Fibroblast of mammary gland (primary cell): ENCODE results near the gene ASAP2.
A peak's percentile ranks its signal among the peaks of the same experiment; 100 is the strongest.

Experiments
- DNase-seq: peaks from one replicate; pipeline ENCODE4 v3.0.0-alpha.2; 2010; ENCODE audit warnings: low read depth
- H3K4me3 ChIP-seq: 2 replicates; pipeline ENCODE4 v1.5.1; 2011; ENCODE audit warnings: low read depth, mild to moderate bottlenecking, low read length, moderate library complexity; ENCODE audit not compliant: control insufficient read depth
- CTCF ChIP-seq: conservative IDR thresholded peaks from 2 replicates; pipeline ENCODE4 v1.5.1; 2011; ENCODE audit warnings: low read depth, low read length, inconsistent platforms; ENCODE audit not compliant: control insufficient read depth, insufficient read depth

ASAP2 gene

GRCh38 chr2:9410108-9410507 is 203.5 kb downstream of the ASAP2 start:
- no peak overlapping the region for H3K4me3 ChIP-seq
- DNase-seq, result no peak
- TF ChIP-seq CTCF, result no peak

DNA sequence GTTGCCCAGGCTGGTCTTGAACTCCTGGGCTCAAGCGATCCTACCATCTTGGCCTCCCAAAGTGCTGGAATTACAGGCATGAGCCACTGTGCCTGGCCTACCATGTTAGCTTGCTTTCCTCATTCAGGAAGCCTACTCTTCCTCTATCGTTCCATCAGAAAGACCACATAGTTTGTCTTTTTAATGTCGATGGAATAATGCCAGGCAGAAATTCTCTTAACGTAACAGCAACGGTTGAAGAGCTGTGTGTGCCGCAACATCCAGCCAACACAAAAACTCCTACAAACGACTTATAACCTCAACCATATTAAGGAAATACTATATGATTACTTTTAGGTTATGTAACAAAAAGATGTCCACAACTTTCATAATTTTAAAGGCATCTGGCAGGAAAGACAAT is 206.2 kb downstream of the ASAP2 start:
- TF ChIP-seq CTCF, result no peak
- no peak for DNase-seq
- no peak overlapping the region for H3K4me3 ChIP-seq

- TF ChIP-seq CTCF, result no peak
- DNase-seq, result peak; percentile 41
- H3K4me3 ChIP-seq, result no peak overlapping the region
Observed at GRCh38 chr2:9415516-9416169, 209.0 kb downstream of the ASAP2 start.

DNA sequence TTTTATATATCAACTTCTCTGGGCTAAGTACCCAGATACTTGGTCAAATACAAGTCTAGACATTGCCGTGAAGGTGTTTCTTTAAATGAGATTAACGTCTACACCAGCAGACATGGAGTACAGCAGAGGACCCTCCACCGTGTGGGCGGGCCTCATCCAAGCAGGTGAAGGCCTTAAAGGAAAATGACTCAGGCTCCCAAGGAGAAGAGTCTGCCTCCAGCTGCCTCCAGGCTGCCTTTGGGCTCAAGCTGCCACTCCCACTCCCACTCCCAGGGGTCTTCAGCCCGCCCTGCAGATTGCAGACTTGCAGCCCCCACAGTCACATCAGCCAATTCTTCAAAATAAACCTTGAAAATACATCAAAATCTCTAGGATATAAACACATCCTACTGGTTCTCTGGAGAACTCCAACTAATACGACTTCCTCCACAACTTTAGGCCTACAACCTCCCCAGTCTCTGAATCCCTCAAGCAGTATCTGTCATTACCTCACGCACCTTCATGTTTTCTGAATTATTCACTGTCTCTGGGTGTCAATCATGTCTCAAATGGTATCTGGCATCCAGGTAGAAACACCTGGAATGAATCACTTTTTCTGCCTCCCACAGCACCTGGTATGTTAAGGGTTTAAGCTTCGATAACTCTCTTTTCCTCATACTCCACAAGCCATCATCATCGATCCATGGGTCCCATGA is 209.8 kb downstream of the ASAP2 start:
- TF ChIP-seq CTCF, result no peak
- no peak overlapping the region for H3K4me3 ChIP-seq
- DNase-seq, result no peak

DNA sequence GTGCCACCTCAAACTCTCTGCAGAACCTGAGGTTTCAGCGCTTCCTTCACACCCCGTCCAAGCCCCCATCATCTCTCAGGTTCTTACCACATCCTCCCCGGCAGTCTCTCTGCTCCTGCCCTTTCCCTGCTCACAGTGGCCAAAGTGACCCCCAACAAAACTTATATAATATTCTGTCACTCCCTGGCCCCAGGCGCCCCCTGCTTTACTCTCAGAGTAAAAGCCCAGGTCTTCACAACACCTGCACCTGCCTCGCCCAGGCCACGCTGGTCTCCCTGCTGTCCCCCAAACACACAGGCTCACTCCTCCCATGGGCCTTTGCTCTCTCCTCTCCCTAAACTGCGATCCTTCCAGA is 210.3 kb downstream of the ASAP2 start:
- no peak for DNase-seq
- TF ChIP-seq CTCF, result no peak
- no peak overlapping the region for H3K4me3 ChIP-seq

DNA sequence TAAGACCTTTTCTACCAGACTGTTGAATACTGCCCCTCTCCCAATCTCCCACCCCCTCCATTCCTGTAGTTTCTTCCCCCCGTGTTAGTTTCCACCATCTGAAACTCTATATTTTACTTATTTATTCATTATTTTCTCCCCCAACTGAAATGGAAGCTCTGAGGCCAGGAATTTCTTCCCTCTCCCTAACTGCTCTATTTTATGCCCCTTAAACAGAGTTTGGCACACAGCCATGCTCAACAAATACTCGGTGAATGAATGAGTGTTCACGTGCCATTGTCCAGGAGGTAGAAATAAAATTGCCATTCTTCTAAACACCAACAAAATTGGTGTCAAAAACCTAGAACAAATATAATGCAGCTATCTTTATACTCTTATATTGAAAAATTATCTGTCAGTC is 211.1 kb downstream of the ASAP2 start:
- TF ChIP-seq CTCF, result no peak
- H3K4me3 ChIP-seq, result no peak overlapping the region
- no peak for DNase-seq
